HG03354 (cell line): ENCODE results near the gene GRHPR.
"Not testable (repeated sequence)": the region's sequence is repeated elsewhere in the genome, so short reads cannot be mapped to it uniquely, and the experiment has no call there.

Experiments used
- ATAC-seq: cut with Tn5 transposase; IDR thresholded peaks from one replicate; pipeline ENCODE4 v1.9.1; 2021; ENCODE audit warnings: mild to moderate bottlenecking; ENCODE audit not compliant: unreplicated experiment, poor library complexity, severe bottlenecking

The GRHPR gene

DNA sequence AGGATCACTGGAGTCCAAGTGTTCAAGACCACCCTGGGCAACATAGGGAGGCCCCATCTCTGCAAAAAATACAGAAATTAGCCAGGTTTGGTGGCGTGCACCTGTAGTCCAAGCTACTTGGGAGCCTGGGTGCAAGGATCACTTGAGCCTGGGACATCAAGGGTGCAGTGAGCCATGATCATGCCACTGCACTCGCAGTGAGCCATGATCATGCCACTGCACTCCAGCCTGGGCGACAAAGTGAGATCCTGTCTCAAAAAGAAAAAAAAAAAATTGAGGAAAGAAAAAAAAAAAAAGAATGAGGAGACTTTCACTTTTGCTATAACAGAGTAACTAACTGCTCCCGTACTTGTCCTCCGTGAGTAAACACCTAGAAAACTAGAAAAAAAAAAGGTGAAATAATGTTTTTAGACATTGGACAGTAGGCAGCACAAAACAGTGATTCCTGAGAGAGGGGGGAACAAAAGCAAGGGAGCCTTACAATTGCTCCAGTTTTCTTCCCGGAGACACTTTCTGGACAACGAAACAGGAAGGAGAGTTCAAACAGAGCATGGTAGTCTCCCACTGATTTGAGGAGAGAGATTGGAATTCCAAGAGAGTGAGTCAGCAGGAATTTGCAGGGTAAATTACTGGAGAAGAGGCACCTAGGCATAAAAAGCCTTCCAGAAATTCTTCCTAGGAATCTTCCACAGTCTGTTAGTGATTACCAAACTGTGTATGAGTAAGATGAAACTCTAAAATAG is 49.6 kb downstream of the GRHPR start:
- no peak for ATAC-seq

DNA sequence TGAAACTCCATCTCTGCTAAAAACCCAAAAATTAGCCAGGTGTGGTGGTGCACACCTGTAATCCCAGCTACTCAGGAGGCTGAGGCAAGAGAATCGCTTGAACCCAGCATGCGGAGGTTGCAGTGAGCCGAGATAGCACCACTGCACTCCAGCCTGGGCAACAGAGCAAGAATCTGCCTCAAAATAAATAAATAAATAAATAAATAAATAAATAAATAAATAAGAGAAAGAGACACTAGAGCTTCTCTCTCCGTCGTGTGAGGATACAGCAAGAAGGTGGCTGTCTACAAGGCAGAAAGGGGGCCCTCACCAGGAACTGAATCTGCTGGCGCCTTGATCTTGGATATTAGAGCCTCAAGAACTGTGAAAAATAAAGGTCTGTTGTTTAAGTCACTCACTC is 51.5 kb downstream of the GRHPR start:
- not testable (repeated sequence) for ATAC-seq

DNA sequence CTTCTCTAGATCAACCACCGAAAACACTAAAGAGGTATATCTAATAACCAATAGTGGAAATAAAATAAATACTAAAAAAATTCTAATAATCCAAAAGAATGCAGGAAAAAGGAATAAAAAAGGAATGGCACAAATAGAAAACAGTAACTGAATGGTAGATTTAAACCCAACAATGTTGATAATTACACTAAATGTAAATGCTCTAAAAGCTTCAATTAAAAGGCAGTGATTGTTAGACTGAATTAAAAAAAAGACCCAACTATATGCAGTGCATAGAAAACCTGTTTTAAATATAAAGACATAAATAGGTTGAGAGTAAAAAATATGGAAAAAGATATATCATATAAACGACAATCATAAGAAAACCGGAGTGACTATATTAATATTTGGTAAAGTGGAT is 51.9 kb downstream of the GRHPR start:
- ATAC-seq: no peak

DNA sequence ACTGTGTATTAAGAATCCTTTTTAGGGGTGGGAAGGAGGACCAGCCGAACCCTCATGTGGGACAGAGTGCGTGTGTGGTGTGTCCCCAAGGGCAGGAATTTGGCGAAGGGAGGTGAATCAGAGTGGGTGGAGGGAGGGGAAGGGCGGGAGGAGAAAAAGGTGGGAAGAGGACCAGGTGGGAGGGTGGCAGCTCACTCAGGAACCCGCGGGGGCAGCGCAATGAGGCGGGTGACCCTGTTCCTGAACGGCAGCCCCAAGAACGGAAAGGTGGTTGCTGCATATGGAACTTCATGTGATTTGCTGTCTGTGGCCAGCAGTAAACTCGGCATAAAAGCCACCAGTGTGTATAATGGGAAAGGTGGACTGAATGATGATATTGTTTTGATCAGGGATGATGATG is 54.4 kb downstream of the GRHPR start:
- ATAC-seq: no peak

DNA sequence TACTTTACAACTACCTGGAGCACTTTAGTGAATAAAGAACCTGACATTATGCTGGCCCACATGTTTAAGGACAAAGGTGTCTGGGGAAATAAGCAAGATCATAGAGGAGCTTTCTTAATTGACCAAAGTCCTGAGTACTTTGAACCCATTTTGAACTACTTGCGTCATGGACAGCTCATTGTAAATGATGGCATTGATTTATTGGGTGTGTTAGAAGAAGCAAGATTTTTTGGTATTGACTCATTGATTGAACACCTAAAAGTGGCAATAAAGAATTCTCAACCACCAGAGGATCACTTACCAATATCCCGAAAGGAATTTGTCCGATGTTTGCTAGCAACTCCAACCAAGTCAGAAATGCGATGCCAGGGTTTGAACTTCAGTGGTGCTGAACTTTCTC is 54.9 kb downstream of the GRHPR start:
- ATAC-seq: not testable (repeated sequence)

DNA sequence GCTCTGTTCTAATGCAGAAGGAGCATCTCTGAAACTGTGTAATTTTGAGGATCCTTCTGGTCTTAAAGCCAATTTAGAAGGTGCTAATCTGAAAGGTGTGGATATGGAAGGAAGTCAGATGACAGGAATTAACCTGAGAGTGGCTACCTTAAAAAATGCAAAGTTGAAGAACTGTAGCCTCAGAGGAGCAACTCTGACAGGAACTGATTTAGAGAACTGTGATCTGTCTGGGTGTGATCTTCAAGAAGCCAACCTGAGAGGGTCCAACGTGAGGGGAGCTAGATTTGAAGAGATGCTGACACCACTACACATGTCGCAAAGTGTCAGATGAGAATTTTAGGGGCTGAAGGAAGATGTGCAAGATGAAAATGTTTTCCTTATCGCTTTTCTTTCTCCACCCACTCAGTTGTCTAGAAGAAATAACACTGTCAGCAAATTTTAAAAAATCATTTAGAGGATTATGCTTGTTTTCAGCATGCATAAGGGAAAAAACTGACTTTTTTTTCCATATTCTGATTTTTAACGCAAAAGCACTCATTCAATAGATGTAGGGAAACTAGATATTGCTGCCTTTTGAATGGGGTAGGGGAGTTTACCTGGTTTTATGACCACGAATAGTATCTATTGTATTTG is 55.6 kb downstream of the GRHPR start:
- not testable (repeated sequence) for ATAC-seq

DNA sequence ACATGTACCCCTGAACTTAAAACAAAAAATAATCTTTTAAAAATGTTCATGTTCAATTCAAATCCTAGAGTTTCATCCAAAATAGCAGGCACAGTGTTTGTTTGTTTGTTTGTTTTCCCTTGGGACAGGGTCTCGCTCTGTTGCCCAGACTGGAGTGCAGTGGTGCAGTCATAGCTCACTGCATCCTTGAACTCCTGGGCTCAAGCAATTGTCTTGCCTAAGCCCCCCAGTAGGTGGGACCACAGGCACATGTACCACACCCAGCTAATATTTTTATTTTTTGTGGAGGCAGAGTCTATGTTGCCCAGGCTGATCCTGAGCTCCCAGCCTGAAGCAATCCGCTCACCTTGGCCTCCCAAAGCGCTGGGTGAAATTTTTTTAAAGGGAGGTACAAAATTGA is 58.3 kb downstream of the GRHPR start:
- ATAC-seq: no peak

DNA sequence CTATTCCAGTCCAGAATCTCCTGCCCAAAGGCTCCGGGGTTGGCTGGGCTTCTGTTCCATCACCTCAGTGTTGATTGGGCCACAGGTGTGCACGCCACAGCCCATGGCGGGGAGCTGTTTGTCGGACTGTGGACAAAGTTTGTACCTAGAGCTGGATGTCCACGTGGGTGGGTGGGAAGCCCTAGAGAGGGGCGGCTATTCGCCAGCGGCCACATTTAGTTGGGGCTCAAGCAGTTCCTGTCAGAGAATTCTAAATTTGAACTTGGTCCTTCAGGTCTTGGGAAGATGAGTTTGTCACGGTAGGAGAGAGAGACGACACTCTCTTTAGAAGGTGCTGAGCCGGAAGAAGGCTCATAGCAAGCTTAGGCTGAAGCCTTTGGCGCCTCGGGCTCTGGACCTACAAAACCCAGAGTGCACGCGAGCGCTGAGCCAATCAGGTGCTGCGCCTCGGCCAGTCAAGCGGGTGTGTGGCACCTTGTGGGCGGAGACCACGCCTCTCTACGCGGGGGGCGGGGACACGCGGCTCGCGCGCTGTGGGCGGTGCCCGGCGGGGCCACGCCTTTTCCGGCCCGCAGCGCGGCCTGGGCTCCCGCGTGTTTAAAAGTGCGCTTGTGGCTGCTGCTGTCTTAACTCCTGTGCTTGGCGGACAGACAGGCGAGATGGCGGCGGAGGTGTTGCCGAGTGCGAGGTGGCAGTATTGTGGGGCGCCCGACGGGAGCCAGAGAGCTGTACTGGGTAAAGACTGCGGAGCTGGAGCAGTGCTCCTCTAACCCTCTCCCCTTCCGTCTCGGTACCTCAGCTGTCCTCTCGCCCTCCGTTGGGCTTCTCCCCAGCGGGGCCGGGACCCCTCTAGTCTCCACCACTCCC is 63.1 kb downstream of the GRHPR start, which contains the start of gene POLR1E:
POLR1E (plus strand) TSS at position 560 of the 867 bp plus-strand sequence; CDS start at position 660, 100 bp downstream.
- peak; percentile 96 for ATAC-seq

DNA sequence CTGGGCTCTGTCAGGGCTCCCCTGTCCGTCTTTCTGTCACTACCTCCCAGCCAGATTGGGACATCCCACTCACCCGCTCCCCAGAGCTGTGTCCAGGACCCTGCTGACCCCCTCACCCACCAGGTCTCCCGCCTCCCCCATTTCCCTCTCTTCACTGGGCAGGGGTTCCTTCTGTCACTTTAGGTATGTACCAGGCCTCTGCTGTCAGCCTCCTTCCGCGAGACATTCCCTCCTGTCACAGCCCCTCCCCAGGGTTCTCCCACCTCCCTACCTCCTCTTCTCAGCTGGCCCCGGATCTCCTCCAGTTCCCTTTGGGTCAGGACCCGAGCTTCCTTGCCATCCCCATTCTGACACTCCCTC is 63.7 kb downstream of the GRHPR start:
- no peak for ATAC-seq
